Transverse colon (tissue), 4 donors: Measurements from ENCODE around the gene PCCA. TPM values are rescaled to one million over a fixed set of nuclear protein-coding genes. Genes with fewer than 3 reads are reported as not detected.

Experiments used
- DNase-seq: peaks from one replicate; pipeline ENCODE4 v3.0.0-alpha.2; 2019
- H3K27ac ChIP-seq, 4 donors: fragments of 200-600 bp; sonication (generic); 2 replicates each; pipeline ENCODE4 v1.5.1; 2016 to 2018; ENCODE audit warnings: inconsistent platforms in 4 of 4
- H3K27me3 ChIP-seq: fragments of 200-600 bp; sonication (generic); 2 replicates; pipeline ENCODE4 v1.5.1; 2017; ENCODE audit warnings: inconsistent platforms
- H3K36me3 ChIP-seq, 4 donors: fragments of 200-600 bp; sonication (generic); 2 replicates each; pipeline ENCODE4 v1.5.1; 2017 to 2019; ENCODE audit warnings: inconsistent platforms in 4 of 4
- H3K4me1 ChIP-seq, 4 donors: fragments of 200-600 bp; sonication (generic); 2 replicates each; pipeline ENCODE4 v1.5.1; 2017 to 2020; ENCODE audit warnings: inconsistent platforms in 4 of 4
- H3K4me3 ChIP-seq, 4 donors: fragments of 200-600 bp; sonication (generic); 1 replicate in 1 of 4; 2 replicates in 3 of 4; pipeline versions ENCODE4 v1.5.1 to v1.6.1; 2017 to 2019; ENCODE audit warnings: inconsistent platforms in 4 of 4
- H3K9me3 ChIP-seq, 2 donors: fragments of 200-600 bp; sonication (generic); 2 replicates each; pipeline ENCODE4 v1.5.1; 2017 to 2019; ENCODE audit warnings: inconsistent platforms in 2 of 2
- CTCF ChIP-seq, 5 experiments: fragments of 200-600 bp in 3 of 5; fragments of 450-650 bp in 2 of 5; sonication (generic) in 3 of 5; IDR thresholded peaks; 1 replicate in 2 of 5; 2 replicates in 3 of 5; pipeline ENCODE4 v1.5.1; 2016 to 2017; ENCODE audit warnings: antibody characterized with exemption in 5 of 5, inconsistent platforms in 3 of 5, mild to moderate bottlenecking in 2 of 5, moderate library complexity in 1 of 5
- EP300 ChIP-seq: sonication (generic); formaldehyde crosslinking; IDR thresholded peaks from one replicate; pipeline ENCODE4 v1.6.1; 2017; ENCODE audit warnings: antibody characterized with exemption, low read depth
- POLR2A ChIP-seq: fragments of 450-650 bp; IDR thresholded peaks from one replicate; pipeline ENCODE4 v1.6.1; 2016; ENCODE audit warnings: antibody characterized with exemption, mild to moderate bottlenecking, moderate library complexity
- POLR2AphosphoS5 ChIP-seq, 3 donors: sonication (generic); formaldehyde crosslinking; IDR thresholded peaks; one replicate each; pipeline ENCODE4 v1.6.1; 2016; ENCODE audit warnings: antibody characterized with exemption in 3 of 3
- WGBS, 2 donors: methylation state at CpG; one replicate each; pipeline ENCODE4 v1.1.5; 2018; ENCODE audit warnings: low coverage in 1 of 2; 5-methylcytosine and 5-hydroxymethylcytosine counted together
- in situ Hi-C, 4 donors: fragments of 200-750 bp; cut with MboI; loops; one replicate each; pipeline versions ENCODE4 v1.15.0 to v1.15.1; 2017; ENCODE audit warnings: low sequenced_read_pairs in 3 of 4, low pct_ligation_motif_present in 1 of 4, low pct_unique_long_range_greater_than_20kb in 1 of 4
- intact Hi-C: fragments of 100-400 bp; cut with DNase I; formaldehyde crosslinking; loops from one replicate; pipeline ENCODE4 v1.15.1; 2023; ENCODE audit warnings: low total_unique reads
- total RNA-seq, 4 donors: library from RNA; depleted of rRNA; stranded (reverse); fragments of >200 nt; gene quantifications; one replicate each; pipeline ENCODE4 v1.1.0, GENCODE V29; 2016

Gene PCCA
- total RNA-seq, 4 donors from 2014 or later, result 13.1 to 87.8 (median 74.6) TPM

DNA sequence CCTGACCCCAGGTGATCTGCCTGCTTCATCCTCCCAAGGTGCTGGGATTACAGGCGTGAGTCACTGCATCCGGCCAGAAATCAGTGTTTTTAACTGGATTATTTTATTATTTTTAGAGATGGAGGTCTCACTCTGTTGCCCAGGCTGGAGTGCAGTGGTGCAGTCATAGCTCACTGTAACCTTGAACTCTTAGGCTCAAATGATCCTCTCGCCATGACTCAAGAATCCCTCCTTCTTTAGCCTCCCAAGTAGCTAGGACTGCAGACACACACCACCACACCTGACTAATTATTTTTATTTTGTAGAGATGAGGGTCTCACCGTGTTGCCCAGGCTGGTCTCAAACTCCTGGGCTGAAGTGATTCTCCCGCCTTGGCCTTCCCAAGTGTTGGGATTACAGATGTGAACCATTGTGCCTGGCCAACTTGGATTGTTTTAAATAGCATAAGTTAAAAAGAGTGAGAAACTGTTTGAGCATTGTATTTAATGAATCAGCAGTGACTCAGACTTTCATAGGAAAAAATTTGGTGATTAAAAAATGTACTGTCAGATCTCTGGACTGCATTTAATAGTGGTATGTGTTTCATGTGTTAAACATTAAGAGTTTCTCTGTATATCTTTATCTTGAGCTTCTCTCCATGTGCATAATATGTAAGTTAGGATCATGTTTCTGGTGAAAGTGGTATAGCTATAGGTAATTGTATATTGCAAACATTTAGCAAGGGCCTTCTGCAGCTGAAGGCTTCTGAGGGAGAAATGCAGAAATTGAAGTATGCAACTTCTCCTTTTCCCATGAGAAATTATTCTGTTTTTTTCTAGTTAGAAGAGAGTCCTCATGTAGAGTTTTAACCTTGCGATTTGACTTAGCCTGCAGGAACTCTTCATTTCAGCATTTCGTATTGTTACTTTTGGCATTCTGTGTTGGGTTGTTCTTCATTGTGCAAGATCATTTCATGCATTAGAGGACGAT, 121.2 kb downstream of the PCCA start:
- Histone ChIP-seq H3K27me3 (no peaks in the 10 kb centered on the region), H3K9me3 (no peaks in the 10 kb centered on the region), H3K36me3 (peaks cover 0 to 10% (median 2%) of the 10 kb centered on the region in 4 donors), H3K27ac (no peak overlapping the region), H3K4me3 (no peak overlapping the region), H3K4me1 (no peaks in the 10 kb centered on the region)
- TF ChIP-seq POLR2AphosphoS5 (IDR thresholded peaks at IDR 0.05), result no peak
- 86 to 100% methylated on average over 3 to 8 of the region's 8 CpGs for WGBS, 2 donors
- in situ Hi-C loops, result no loop called here
- intact Hi-C loops, result no loop called here
- DNase-seq, result no peak

DNA sequence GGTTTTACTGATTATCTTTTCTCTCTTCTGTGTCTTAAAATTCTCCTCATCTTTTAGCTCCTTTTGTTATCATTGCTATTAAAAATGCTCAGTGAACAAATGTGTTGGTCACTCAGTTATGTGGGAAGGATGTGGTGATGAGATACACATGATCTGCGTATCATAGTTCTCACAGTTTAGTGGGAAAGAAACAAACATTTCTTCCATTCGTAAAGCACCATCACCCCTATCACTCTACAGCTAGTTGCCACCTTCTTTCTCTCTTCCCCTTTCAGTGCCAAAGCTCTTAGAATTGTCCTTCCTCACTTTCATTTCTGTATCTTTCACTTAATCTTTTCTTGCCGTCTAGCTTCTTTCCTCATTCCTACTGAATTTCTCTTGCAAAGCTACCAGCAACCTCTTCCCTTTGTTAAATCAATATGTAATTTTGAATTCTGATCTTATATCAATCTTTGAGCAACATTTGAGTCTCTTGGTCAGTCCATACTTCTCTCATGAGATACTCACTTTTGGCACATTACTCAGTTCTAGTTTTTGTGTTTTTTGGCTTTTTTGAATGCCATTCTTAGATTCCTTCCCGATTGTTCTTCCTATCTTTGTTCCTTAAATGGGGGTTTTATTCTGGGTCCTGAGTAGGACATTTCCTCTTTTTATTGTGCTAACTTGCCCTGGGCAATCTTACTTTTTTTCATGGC, 122.3 kb downstream of the PCCA start:
- TF ChIP-seq POLR2AphosphoS5 (IDR thresholded peaks at IDR 0.05) (no peak), CTCF (IDR thresholded peaks at IDR 0.05) (no peak), POLR2A (no peak), EP300 (no peak)
- Histone ChIP-seq H3K36me3 (peaks cover 0 to 10% (median 2%) of the 10 kb centered on the region in 4 donors), H3K27me3 (no peaks in the 10 kb centered on the region), H3K9me3 (no peaks in the 10 kb centered on the region), H3K4me1 (no peaks in the 10 kb centered on the region), H3K4me3 (no peak overlapping the region), H3K27ac (no peak overlapping the region)
- in situ Hi-C loops, result no loop called here
- 83 to 85% methylated on average over 4 of the region's 4 CpGs for WGBS, 2 donors
- DNase-seq, result no peak
- intact Hi-C loops, result no loop called here

DNA sequence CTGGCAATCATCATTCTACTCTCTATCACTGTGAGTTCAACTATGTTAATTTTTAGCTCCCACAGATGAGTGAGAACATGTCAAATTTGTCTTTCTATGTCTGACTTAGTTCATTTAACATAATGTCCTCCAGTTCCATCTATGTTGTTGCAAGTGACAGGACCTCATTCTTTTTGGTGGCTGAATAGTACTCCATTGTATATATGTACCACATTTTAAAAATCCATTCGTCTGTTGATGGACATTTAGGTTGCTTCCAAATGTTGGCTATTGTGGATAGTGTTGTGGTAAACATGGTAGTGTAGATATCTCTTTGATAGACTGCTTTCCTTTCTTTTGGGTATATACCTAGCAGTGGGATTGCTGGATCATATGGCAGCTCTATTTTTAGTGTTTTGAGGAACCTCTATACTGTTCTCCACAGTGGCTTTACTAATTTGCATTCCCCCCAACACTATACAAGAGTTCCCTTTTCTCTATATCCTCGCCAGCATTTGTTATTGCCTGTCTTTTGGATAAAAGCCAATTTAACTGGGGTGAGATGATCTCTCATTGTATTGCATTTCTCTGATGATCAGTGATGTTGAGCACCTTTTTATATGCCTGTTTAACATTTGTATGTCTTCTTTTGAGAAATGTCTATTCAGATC, 124.1 kb downstream of the PCCA start:
- no peak for DNase-seq
- WGBS, 2 donors, result 72 to 84% methylated on average over 2 of the region's 2 CpGs
- TF ChIP-seq POLR2A (no peak), CTCF (IDR thresholded peaks at IDR 0.05) (no peak), EP300 (no peak), POLR2AphosphoS5 (IDR thresholded peaks at IDR 0.05) (no peak)
- intact Hi-C loops (no loop called here), in situ Hi-C loops (no loop called here)
- no peak overlapping the region for H3K27ac ChIP-seq
- H3K4me3 ChIP-seq, result no peak overlapping the region
- H3K27me3 ChIP-seq, result no peaks in the 10 kb centered on the region
- H3K4me1 ChIP-seq, result no peaks in the 10 kb centered on the region
- H3K36me3 ChIP-seq, result peaks cover 0 to 10% (median 2%) of the 10 kb centered on the region in 4 donors
- no peaks in the 10 kb centered on the region for H3K9me3 ChIP-seq

GRCh38 chr13:100213576-100213975, 124.7 kb downstream of the PCCA start:
- no peaks in the 10 kb centered on the region for H3K27me3 ChIP-seq
- intact Hi-C loops, result no loop called here
- TF ChIP-seq POLR2AphosphoS5 (IDR thresholded peaks at IDR 0.05), result no peak
- TF ChIP-seq POLR2A, result no peak
- no peak for TF ChIP-seq CTCF (IDR thresholded peaks at IDR 0.05)
- TF ChIP-seq EP300, result no peak
- H3K9me3 ChIP-seq, result no peaks in the 10 kb centered on the region
- 96 to 100% methylated on average over 2 of the region's 2 CpGs for WGBS, 2 donors
- no peaks in the 10 kb centered on the region for H3K4me1 ChIP-seq
- in situ Hi-C loops, result no loop called here
- no peak overlapping the region for H3K27ac ChIP-seq
- H3K4me3 ChIP-seq, result no peak overlapping the region
- peaks cover 0 to 10% (median 2%) of the 10 kb centered on the region in 4 donors for H3K36me3 ChIP-seq
- no peak for DNase-seq
